Thymus (tissue), 11 donors: ENCODE measurements around the gene RHOJ. TPM values are rescaled to one million over a fixed set of nuclear protein-coding genes. Genes with fewer than 3 reads are reported as not detected.

ENCODE experiments used
- DNase-seq, 9 donors: peaks; one replicate each; pipeline ENCODE4 v3.0.0-alpha.2; 2013; ENCODE audit warnings: low spot score in 9 of 9, low read depth in 6 of 9, missing footprints in 1 of 9
- H3K27ac ChIP-seq, 2 donors: one replicate each; pipeline ENCODE4 v1.5.1; 2013; ENCODE audit warnings: control low read depth in 1 of 2, low read depth in 1 of 2, low read length in 1 of 2, mild to moderate bottlenecking in 1 of 2, moderate library complexity in 1 of 2
- H3K27me3 ChIP-seq, 2 donors: one replicate each; pipeline ENCODE4 v1.5.1; 2013; ENCODE audit warnings: low read length in 1 of 2; ENCODE audit not compliant: control insufficient read depth in 2 of 2, insufficient read depth in 1 of 2
- H3K36me3 ChIP-seq, 2 donors: one replicate each; pipeline ENCODE4 v1.5.1; 2013; ENCODE audit warnings: low read length in 1 of 2, mild to moderate bottlenecking in 1 of 2, moderate library complexity in 1 of 2; ENCODE audit not compliant: control insufficient read depth in 2 of 2, insufficient read depth in 2 of 2
- H3K4me1 ChIP-seq, 2 donors: one replicate each; pipeline ENCODE4 v1.5.1; 2013; ENCODE audit warnings: low read length in 2 of 2; ENCODE audit not compliant: control insufficient read depth in 2 of 2, insufficient read depth in 2 of 2
- H3K4me3 ChIP-seq, 2 donors: one replicate each; pipeline ENCODE4 v1.5.1; 2013; ENCODE audit warnings: low read length in 2 of 2, control low read depth in 1 of 2, mild to moderate bottlenecking in 1 of 2
- H3K9me3 ChIP-seq, 2 donors: one replicate each; pipeline ENCODE4 v1.5.1; 2013; ENCODE audit warnings: low read length in 1 of 2, mild to moderate bottlenecking in 1 of 2; ENCODE audit not compliant: control insufficient read depth in 2 of 2, insufficient read depth in 1 of 2
- WGBS: extraction: QIAGEN DNeasy Blood & Tissue Kit; methylation state at CpG from one replicate; pipeline ENCODE4 v1.1.7; 2013; 5-methylcytosine and 5-hydroxymethylcytosine counted together
- polyA plus RNA-seq: library from polyadenylated mRNA; stranded (reverse); fragments of 200-250 nt; gene quantifications from one replicate; pipeline ENCODE4 v1.2.3, GENCODE V29; 2013
- total RNA-seq: library from RNA; stranded (reverse); fragments of 120-200 nt; gene quantifications from one replicate; pipeline ENCODE4 v1.2.4, GENCODE V29; 2013
- donor health status: healthy.

The RHOJ gene
- total and polyA plus RNA-seq, 2 donors: 1.0 to 6.0 TPM

DNA sequence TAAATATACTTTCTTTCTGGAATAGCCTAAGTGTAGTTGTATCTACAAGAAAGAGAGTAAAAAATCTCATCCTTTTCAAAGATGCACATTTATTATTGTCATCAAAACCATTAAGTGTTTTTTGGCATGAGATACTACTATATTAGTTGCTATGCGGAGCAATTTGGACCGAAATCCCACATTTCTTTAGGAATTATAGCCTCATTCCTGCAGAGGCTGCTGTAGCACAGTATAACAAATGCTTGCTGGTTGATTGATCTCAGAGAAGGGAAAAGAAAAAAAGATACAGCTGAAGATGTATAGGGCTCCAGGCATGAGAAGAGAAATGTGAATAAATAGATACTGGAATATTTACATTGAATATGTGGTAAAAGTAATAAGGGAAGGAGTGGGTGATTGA lies 36.0 kb downstream of the RHOJ start:
- whole genome bisulfite sequencing: 95% methylated on average over 2 of the region's 2 CpGs
- no peak for DNase-seq
- no peaks in the 10 kb centered on the region for H3K4me1 ChIP-seq
- no peak overlapping the region for H3K4me3 ChIP-seq
- no peaks in the 10 kb centered on the region for H3K27me3 ChIP-seq
- H3K9me3 ChIP-seq: no peaks in the 10 kb centered on the region
- H3K27ac ChIP-seq: no peak overlapping the region
- H3K36me3 ChIP-seq: no peaks in the 10 kb centered on the region

DNA sequence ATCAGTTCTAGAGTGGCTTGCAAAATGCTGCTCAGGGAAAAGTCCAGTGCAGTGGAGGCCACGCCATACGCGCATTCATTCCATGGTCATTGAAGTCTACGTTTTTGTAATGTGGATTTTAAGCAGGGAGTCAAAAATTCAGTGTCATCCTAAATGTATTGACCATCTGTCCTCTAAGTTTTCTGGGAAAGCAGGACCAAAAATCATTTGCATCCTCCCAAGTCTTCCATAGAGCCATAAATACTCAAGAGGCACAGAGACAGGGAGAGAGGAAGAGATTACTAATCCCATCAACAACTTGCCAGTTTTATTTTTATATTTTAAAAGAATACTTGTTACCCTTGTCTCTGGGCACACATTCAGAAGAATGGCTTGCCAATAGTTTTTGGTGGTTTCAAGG lies 36.9 kb downstream of the RHOJ start:
- Histone ChIP-seq H3K9me3 (no peaks in the 10 kb centered on the region), H3K36me3 (no peaks in the 10 kb centered on the region), H3K4me1 (no peaks in the 10 kb centered on the region), H3K4me3 (no peak overlapping the region), H3K27ac (no peak overlapping the region), H3K27me3 (no peaks in the 10 kb centered on the region)
- WGBS: 96% methylated on average over 4 of the region's 4 CpGs
- no peak for DNase-seq

DNA sequence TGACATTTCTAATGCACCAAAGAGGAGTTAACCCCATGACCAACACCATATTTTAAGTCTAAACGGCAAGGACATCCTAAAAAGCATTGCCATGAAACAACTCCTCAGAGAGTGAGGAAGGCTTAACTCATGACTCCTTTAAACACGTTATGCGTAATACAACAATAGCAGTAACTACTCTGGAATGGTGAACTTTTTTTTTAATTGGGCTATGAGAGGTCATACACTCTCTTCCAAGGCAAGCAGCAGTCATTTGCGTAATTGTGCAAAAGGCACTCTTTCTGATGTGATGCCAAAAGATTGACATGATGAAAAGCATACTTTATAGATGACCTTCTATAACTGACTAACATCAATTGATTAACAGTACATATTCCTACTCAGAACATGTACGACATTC lies 39.4 kb downstream of the RHOJ start:
- H3K4me3 ChIP-seq: no peak overlapping the region
- H3K27me3 ChIP-seq: no peaks in the 10 kb centered on the region
- no peaks in the 10 kb centered on the region for H3K36me3 ChIP-seq
- H3K27ac ChIP-seq: no peak overlapping the region
- no peak for DNase-seq
- no peaks in the 10 kb centered on the region for H3K4me1 ChIP-seq
- H3K9me3 ChIP-seq: no peaks in the 10 kb centered on the region
- 87% methylated on average over 5 of the region's 5 CpGs for WGBS

DNA sequence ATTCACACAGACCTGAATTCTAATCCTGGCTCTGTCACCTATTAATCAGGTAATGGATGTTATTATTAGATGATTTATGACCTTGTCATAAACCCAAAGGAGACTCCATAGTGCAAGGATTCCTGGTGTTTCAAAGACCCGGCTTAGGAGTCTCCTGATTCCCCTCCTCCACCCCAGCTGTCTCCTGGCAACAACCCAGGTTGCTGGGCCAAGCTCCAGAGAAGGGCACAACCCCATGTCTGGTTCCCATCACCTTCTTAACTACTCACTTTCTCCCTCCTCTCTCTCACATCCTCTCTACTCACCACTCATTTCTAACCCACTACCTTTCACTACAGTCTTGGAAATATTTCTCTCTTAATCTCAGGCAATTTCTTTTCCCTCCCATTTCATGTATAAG lies 41.6 kb downstream of the RHOJ start:
- H3K36me3 ChIP-seq: no peaks in the 10 kb centered on the region
- DNase-seq: no peak
- H3K4me1 ChIP-seq: no peaks in the 10 kb centered on the region
- WGBS: 95% methylated on average over 1 of the region's 1 CpG
- H3K4me3 ChIP-seq: no peak overlapping the region
- no peaks in the 10 kb centered on the region for H3K9me3 ChIP-seq
- no peak overlapping the region for H3K27ac ChIP-seq
- H3K27me3 ChIP-seq: no peaks in the 10 kb centered on the region

DNA sequence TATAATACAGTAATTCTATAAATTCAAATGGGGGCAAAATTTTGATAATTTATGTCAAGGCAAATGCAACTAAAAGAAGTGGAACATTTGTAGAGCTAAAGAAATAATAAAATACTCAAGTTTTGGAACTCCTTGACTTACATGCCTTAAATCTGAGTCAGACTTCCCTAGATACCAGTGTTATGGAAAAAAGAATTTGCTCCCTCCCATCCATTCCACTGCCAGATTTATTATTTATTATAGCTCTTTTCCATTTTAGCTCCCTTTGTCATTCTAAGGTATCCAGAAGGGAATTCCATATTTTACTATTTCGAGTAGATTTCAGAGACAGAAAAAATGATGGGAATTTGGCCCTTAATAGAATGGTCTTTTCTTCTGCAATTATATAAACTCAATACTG lies 44.0 kb downstream of the RHOJ start:
- Histone ChIP-seq H3K27me3 (no peaks in the 10 kb centered on the region), H3K36me3 (no peaks in the 10 kb centered on the region), H3K9me3 (no peaks in the 10 kb centered on the region), H3K27ac (no peak overlapping the region), H3K4me3 (no peak overlapping the region), H3K4me1 (no peaks in the 10 kb centered on the region)
- WGBS: 87% methylated on average over 1 of the region's 1 CpG
- DNase-seq: no peak

DNA sequence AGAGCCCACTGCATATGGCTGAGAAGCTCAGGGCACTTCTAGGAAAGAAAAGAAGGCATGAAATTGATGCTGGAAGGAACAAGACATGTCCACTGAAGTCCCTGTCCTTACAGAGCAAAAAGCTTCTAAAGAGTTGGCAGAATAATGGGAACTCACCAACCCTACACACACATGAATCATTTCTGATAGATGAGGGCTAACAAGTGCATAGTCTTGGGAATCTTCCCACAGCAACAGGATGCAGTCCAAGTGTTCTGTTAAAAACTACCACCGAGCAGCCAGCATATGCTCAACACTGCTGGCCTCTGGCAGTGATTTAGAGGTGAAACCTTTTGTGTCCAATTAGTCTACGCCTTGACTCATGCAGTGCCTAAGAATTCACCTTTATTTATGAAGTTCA lies 44.8 kb downstream of the RHOJ start:
- WGBS: 90% methylated on average over 2 of the region's 2 CpGs
- no peaks in the 10 kb centered on the region for H3K4me1 ChIP-seq
- no peaks in the 10 kb centered on the region for H3K27me3 ChIP-seq
- DNase-seq: no peak
- no peak overlapping the region for H3K27ac ChIP-seq
- no peaks in the 10 kb centered on the region for H3K9me3 ChIP-seq
- H3K36me3 ChIP-seq: no peaks in the 10 kb centered on the region
- no peak overlapping the region for H3K4me3 ChIP-seq

DNA sequence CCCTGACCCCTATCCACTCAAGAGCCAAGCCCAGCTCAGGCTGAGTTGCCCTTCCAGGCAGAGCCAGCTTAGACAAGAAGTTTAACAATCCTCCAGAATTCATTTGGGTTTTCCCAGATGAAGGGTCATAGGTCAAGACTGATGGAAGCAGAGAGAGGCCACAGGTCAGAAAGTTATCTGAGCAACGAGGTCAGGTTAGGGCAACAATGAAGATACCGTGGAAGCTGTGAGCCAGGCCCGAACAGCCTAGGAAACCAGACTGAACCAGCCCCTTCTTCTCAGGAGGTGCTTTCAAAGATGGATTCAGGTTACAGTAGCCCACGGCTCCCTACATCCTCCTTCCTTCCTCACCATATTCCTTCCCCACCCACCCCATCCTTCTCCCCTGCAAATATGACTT lies 53.1 kb downstream of the RHOJ start:
- no peak overlapping the region for H3K4me3 ChIP-seq
- H3K36me3 ChIP-seq: no peaks in the 10 kb centered on the region
- H3K9me3 ChIP-seq: no peaks in the 10 kb centered on the region
- 83% methylated on average over 4 of the region's 4 CpGs for WGBS
- no peak for DNase-seq
- H3K4me1 ChIP-seq: no peaks in the 10 kb centered on the region
- H3K27me3 ChIP-seq: no peaks in the 10 kb centered on the region
- H3K27ac ChIP-seq: no peak overlapping the region

DNA sequence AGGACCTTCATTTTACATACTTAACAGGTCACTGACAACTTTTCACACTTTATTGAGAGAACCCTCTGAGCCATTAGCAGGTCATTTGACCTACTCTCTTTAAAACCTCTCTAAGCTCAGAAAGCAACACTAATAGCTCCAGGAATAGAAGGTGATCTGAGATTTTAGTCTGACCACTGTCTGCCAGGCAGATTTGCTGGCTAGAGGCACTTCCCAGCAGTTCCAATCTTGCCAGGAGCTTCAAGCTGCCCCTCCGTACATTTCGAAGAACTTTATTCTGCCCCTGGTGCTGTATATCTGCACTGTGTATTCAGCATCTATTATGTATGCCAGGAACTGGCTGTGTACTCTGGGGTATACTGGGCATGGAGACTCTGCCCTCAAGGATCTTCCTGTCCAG lies 58.2 kb downstream of the RHOJ start:
- 96% methylated on average over 2 of the region's 2 CpGs for WGBS
- H3K4me3 ChIP-seq: no peak overlapping the region
- H3K4me1 ChIP-seq: no peaks in the 10 kb centered on the region
- H3K36me3 ChIP-seq: no peaks in the 10 kb centered on the region
- no peak for DNase-seq
- H3K27me3 ChIP-seq: no peaks in the 10 kb centered on the region
- no peak overlapping the region for H3K27ac ChIP-seq
- H3K9me3 ChIP-seq: no peaks in the 10 kb centered on the region

DNA sequence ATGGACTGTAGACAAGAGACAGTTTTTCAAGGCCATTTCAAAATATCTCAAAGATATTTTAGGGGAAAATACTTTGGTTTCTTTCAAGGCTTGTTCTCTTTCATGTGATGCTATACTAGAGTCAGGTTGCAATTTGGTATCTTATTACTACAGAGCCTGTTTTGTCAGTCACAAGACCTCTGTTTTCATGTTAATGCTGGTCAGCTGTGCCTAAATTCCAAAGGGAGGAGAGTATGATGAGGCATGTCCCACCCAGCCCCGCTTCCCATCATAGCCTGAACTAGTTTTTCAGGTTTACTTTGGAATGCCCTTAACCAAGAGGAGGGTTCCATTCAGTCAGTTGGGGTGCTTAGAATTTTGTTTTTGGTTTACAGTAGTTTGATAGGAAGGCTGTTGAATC lies 61.9 kb downstream of the RHOJ start:
- DNase-seq: peak in 1 of 9 donors; percentile 13
- Histone ChIP-seq H3K27ac (peak overlapping the region in 1 of 2 donors; percentile 60), H3K4me3 (no peak overlapping the region), H3K4me1 (no peaks in the 10 kb centered on the region), H3K27me3 (no peaks in the 10 kb centered on the region), H3K36me3 (no peaks in the 10 kb centered on the region), H3K9me3 (no peaks in the 10 kb centered on the region)
- 84% methylated on average over 1 of the region's 1 CpG for WGBS

DNA sequence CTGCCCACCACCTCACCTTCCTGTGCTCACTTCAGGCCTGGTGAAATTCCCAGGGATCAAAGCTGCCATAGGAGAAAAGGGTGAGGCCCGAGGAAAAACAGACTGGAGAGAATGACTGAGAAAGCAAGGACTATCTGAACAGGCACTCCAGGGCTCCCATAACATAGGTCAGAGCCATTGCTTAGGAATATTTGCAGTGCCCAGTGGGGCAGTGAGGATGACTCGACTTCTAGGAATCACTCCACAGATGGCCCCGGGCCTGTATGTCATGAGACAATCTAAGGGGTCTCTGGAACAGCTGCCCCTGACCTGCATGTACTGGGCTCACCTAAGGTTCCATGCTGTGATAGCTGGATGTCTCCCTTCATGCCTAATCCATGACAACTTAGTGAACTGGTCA lies 62.9 kb downstream of the RHOJ start:
- WGBS: 76% methylated on average over 3 of the region's 3 CpGs
- DNase-seq: no peak
- Histone ChIP-seq H3K4me3 (no peak overlapping the region), H3K27me3 (no peaks in the 10 kb centered on the region), H3K4me1 (no peaks in the 10 kb centered on the region), H3K9me3 (no peaks in the 10 kb centered on the region), H3K36me3 (no peaks in the 10 kb centered on the region), H3K27ac (peak overlapping the region in 1 of 2 donors; percentile 54)
